HG03457 (cell line): Measurements from ENCODE around the gene TIMM17A.
A peak's percentile ranks its signal among the peaks of the same experiment; 100 is the strongest.

Experiments
- ATAC-seq: cut with Tn5 transposase; IDR thresholded peaks from one replicate; pipeline ENCODE4 v1.9.1; 2021; ENCODE audit warnings: moderate number of reproducible peaks; ENCODE audit not compliant: unreplicated experiment

TIMM17A gene

GRCh38 chr1:201982623-201983379 lies 27.5 kb downstream of the TIMM17A start, which contains the start of gene RNPEP:
RNPEP (plus strand) TSS chr1:201982648; CDS start chr1:201982667, 19 bp downstream.
- peak; percentile 38 for ATAC-seq

DNA sequence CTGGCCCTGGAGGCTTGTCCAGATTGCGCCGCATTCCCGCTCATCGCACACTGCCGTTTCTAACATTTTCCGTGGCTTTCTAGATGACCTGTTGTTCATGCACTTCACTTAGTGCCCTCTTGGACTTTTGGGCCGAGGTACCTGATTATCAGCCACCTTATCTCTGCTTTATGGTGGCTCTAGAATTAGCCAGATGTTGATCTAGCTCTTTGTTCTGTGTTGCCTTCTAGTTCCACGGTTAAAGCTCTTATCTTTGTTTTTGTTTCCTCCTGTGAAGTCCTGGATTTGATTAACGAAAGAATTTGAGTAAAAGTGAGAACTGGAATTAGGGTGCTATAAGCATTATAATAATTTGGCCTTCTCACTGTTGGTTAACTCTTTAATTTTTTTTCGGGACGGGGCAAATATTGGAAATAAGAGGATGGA lies 28.1 kb downstream of the TIMM17A start:
- no peak for ATAC-seq

DNA sequence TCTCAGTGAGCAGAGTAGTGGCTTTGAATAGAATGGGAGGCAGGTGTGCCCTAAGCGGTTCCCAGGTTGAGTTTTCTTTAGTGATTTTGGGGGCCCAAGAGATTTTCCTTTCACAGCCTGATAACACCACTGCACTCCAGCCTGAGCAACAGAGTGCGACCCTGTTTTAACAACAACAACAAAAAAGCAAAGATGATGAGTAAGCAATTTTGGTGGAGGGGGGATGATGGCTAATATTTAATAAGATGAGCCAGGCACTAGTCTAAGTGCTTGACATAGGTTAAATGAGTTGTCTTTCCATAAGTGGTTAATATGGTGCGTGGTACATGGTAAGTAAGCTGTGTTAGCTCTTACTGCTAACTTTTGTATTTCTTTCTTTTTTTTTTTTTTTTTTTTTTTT lies 29.1 kb downstream of the TIMM17A start:
- ATAC-seq = no peak

DNA sequence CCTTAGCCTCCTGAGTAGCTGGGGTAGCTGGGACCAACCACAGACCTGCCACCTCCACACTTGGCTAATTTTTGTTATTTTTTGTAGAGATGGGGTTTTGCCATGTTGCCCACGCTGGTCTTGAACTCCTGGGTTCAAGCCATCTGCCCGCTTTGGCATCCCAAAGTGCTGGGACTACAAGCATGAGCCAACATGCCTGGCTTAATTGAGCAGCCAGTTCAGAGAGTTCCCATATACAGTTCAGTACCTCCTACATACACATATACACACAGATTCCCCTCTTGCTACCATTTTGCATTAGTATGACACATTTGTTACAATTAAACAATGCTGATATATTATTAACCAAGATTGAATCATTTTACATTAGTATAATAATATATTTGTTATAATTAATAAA lies 30.1 kb downstream of the TIMM17A start:
- ATAC-seq = no peak

- ATAC-seq = no peak
Measured at GRCh38 chr1:201988601-201989000, 33.3 kb downstream of the TIMM17A start.

DNA sequence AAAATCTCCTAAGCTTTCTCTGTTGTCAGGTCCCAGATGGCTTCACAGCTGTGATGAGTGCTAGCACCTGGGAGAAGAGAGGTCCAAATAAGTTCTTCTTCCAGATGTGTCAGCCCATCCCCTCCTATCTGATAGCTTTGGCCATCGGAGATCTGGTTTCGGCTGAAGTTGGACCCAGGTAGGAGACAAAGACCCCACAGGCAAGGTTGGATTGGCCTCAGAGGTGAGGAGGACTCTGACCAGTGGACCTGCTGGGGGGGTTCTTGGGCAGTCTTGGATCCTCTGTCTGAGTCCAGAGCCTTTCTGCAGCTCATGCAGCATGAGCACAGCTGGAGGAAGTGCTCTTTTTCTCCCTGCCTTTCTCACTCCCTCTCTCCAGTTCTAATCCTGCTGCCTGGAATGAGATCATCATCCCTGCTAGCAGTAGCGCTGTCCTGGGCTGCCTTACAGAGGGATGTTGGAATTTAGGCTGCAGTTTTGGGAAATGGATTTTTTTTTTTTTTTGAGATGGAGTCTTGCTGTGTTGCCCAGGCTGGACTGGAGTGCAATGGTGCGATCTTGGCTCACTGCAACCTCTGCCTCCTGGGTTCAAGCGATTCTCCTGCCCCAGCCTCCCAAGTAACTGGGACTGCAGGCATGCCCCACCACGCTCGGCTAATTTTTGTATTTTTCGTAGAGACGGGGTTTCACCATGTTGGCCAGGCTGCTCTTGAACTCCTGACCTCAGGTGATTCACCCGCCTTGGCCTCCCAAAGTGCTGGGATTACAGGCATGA lies 34.2 kb downstream of the TIMM17A start:
- no peak for ATAC-seq

GRCh38 chr1:201990427-201990826 lies 35.1 kb downstream of the TIMM17A start:
- ATAC-seq = no peak

- ATAC-seq = no peak
Measured at GRCh38 chr1:201999625-202000238, 44.4 kb downstream of the TIMM17A start.

GRCh38 chr1:202002507-202002906 lies 47.2 kb downstream of the TIMM17A start:
- ATAC-seq = no peak

GRCh38 chr1:202004711-202005110 lies 49.4 kb downstream of the TIMM17A start:
- ATAC-seq = no peak

- ATAC-seq = no peak
Measured at GRCh38 chr1:202005958-202006357, 50.7 kb downstream of the TIMM17A start.

GRCh38 chr1:202007304-202007703 lies 52.0 kb downstream of the TIMM17A start:
- ATAC-seq = no peak

DNA sequence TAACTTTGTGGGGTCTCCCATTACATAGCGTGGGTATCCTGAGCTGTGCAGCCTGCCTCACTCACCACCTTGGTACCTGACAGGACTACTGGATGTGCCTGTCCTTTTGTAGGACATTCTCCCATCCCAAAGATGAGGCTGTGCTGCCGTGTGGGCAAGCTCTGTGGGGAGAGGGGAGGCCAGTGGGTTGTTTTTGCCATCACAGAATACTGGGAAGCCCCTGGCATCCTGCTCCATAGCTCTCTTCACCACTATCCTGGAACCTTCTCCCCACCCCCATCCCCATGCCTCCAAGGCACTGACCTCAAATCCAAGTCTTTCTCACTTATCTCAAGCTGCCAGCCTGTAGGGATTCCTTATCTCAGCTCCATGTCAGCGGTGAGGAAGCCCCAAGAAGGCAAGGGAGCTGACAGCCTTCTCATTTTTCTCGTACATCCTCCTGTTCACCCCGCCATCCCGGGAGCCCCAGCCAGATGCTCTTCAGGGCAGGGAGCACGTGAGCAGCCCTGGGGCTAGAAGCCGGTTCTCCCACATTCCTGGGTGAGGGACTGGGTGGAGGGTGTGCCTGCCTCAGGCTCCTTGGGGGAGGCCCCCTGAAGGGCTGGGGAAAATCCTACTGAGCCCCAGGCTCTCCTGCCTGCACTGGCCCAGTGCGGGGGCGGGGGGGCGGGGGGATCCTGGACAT lies 52.6 kb downstream of the TIMM17A start:
- no peak for ATAC-seq

DNA sequence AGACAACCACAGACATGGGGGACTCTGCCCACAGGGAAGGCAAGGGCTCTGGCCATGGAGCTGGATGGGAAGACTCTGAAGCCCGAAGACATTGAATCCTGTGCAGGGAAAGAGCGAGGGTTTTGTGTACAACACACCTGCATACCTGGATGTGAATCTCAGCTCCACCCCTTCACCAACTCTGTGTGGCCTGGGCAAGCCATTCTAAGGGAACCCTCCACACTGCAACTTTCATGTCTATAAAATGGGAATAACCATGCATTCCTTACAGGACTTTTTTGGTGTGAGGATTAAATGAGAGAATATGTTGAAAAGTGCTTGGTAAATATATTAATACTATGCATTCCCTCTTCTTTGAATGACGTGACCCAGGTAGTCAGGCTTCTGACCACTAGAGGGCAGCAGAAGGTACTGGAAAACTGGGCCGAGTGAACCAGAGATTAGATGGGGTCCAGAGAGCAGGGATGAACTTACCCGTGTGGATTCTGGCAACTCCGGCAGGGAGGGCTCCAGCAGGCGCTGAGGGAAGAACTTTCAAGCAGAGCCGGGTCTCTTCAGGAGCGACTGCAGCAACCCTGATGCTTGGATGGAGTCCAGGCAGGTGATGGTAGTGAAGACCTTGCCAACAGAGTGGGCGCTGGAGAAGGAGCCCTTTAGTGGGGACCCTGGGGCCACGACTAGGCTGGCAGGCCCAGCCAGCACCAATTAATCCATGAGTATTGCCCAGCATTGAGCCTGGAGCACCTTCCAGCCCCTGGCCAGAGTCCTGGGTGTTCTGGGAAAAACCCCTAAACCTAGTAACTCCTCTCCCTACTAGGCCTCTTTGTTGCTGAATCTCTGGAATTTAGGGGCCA lies 54.2 kb downstream of the TIMM17A start:
- peak; percentile 36 for ATAC-seq

- peak; percentile 76 for ATAC-seq
Measured at GRCh38 chr1:202010180-202011015, 55.1 kb downstream of the TIMM17A start, which contains the start of gene ELF3. ELF3 (plus strand) TSS chr1:202010587; CDS start chr1:202011137, 550 bp downstream.

GRCh38 chr1:202011994-202012393 lies 56.7 kb downstream of the TIMM17A start:
- ATAC-seq = no peak

DNA sequence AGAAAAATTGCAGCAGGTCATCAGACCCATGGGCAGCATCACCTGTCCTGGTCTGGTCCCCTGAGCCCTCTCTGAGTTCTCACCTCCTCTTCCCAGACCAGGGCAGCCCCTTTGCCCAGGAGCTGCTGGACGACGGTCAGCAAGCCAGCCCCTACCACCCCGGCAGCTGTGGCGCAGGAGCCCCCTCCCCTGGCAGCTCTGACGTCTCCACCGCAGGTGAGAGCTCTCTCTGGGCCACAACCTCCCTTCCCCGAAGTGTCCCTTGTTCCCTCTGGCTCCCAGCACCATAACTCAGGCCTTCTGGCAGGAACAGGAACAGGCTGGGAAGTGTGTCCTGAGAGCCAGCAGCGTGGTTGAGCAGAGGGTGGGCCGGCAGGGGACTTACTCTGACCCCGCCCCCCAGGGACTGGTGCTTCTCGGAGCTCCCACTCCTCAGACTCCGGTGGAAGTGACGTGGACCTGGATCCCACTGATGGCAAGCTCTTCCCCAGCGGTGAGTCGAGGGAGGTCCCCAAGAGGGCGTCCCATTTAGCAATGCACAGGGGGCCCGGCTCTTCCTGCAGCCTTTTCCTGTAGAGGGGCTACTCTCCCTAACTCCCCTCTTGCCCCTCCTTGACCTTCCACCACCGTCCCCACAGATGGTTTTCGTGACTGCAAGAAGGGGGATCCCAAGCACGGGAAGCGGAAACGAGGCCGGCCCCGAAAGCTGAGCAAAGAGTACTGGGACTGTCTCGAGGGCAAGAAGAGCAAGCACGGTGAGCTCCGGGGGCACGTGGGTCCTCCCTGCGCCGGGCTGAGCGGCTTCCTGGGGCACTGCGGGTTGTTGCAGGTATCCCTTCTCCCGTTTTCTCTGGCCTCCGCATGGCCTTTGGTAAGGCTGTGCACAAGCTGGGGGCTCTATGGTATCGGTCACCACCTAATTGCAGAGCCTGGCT lies 57.5 kb downstream of the TIMM17A start:
- ATAC-seq = no peak

GRCh38 chr1:202013603-202014002 lies 58.3 kb downstream of the TIMM17A start:
- no peak for ATAC-seq
